Measurements from ENCODE around the gene OR2T27. TPM values are rescaled to one million over a fixed set of nuclear protein-coding genes. Genes with fewer than 3 reads are reported as not detected.
A peak's percentile ranks its signal among the peaks of the same experiment; 100 is the strongest.

The OR2T27 gene
- total RNA-seq, 3 donors from 2014 or later, result not detected

DNA sequence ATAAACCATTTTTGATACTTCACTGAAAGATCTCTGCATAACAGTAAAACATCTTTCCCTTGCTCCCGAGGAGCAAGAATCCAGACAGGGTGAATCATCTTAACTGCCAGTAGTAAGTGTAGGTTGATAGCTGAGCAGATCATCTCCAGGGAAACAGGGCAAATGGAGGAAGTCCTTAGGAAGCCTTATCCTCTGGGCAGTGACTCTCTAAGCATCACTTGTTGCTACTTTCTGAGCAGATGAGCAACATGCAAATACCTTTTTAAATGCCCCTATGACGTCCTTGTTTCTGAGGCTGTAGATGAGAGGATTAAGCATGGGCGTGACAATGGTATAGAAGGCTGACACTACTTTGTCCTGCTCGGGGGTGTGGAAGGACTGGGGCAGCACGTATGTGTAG is 29.4 kb downstream of the OR2T27 start:
- H3K36me3 ChIP-seq, result no peaks in the 10 kb centered on the region
- no peak for DNase-seq (ENCODE audit: low spot score in 2 of 2)
- H3K9me3 ChIP-seq, result no peaks in the 10 kb centered on the region

DNA sequence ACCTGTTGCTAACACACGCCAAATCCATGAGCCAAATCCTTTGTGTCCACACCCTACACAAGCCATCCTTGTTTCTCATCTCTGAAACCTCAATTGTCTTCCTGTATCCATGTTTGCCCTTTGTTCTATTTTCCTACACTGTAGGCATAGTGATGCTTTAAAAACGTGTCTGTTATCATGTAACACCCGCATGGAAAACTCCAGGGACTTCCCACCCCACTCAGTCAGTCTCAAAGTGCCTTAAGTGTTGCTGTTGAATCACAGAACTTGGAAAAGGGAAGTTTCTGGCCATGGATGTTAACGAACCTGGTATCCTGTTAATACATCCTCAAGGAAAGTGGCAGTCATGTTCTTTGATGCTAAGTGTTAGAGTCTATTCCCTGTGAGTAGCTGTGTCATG is 30.2 kb downstream of the OR2T27 start:
- H3K9me3 ChIP-seq, result no peaks in the 10 kb centered on the region
- TF ChIP-seq POLR2A (IDR thresholded peaks at IDR 0.05) (no peak), POLR2AphosphoS5 (IDR thresholded peaks at IDR 0.05) (no peak)
- TF ChIP-seq, protein P1, sequence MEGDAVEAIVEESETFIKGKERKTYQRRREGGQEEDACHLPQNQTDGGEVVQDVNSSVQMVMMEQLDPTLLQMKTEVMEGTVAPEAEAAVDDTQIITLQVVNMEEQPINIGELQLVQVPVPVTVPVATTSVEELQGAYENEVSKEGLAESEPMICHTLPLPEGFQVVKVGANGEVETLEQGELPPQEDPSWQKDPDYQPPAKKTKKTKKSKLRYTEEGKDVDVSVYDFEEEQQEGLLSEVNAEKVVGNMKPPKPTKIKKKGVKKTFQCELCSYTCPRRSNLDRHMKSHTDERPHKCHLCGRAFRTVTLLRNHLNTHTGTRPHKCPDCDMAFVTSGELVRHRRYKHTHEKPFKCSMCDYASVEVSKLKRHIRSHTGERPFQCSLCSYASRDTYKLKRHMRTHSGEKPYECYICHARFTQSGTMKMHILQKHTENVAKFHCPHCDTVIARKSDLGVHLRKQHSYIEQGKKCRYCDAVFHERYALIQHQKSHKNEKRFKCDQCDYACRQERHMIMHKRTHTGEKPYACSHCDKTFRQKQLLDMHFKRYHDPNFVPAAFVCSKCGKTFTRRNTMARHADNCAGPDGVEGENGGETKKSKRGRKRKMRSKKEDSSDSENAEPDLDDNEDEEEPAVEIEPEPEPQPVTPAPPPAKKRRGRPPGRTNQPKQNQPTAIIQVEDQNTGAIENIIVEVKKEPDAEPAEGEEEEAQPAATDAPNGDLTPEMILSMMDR (IDR thresholded peaks at IDR 0.05), result no peak
- intact Hi-C loops (cut with DNase I; ENCODE audit: low total_unique reads), result no loop called here
- no peak overlapping the region for H3K4me3 ChIP-seq
- no peaks in the 10 kb centered on the region for H3K27me3 ChIP-seq
- no peak for DNase-seq (ENCODE audit: low spot score in 2 of 2)
- H3K27ac ChIP-seq, result no peak overlapping the region
- no peaks in the 10 kb centered on the region for H3K4me1 ChIP-seq
- no peaks in the 10 kb centered on the region for H3K36me3 ChIP-seq

More for the DNA sequence above, 29.4 kb downstream of the OR2T27 start:
- intact Hi-C loops (cut with DNase I; ENCODE audit: low total_unique reads), result no loop called here
- Histone ChIP-seq H3K27me3 (no peaks in the 10 kb centered on the region), H3K27ac (no peak overlapping the region), H3K4me3 (no peak overlapping the region), H3K4me1 (no peaks in the 10 kb centered on the region)
- TF ChIP-seq, protein P1 (IDR thresholded peaks at IDR 0.05), result no peak
- TF ChIP-seq POLR2A (IDR thresholded peaks at IDR 0.05) (no peak), POLR2AphosphoS5 (IDR thresholded peaks at IDR 0.05) (no peak)

DNA sequence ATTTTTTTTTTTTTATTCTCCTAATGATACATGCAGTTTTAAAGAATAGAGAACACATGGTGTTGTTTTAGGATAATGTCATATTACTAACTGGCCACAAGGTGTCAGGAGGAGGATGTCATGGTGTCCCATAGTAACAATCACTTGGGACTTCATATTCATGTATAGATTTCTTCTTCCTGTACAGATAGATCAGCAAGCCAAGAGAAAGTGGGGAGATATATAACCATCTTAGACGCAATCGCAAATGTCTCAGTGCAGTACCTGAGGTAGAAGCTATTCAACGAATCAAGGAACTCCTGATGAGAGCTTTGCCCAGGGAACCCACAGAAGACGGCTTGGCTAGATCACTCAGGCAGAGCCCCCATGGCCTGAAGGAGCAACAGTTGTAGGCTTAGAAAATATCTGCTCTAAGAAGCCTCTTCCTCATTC is 32.7 kb downstream of the OR2T27 start:
- H3K4me3 ChIP-seq, result no peak overlapping the region
- H3K27me3 ChIP-seq, result no peaks in the 10 kb centered on the region
- intact Hi-C loops (cut with DNase I; ENCODE audit: low total_unique reads), result no loop called here
- no peak overlapping the region for H3K27ac ChIP-seq
- no peaks in the 10 kb centered on the region for H3K36me3 ChIP-seq
- TF ChIP-seq POLR2A (IDR thresholded peaks at IDR 0.05) (no peak), POLR2AphosphoS5 (IDR thresholded peaks at IDR 0.05) (no peak)
- TF ChIP-seq, protein P1 (IDR thresholded peaks at IDR 0.05), result peak in 2 of 3 donors; percentile 32 to 63
- no peak for DNase-seq (ENCODE audit: low spot score in 2 of 2)
- H3K9me3 ChIP-seq, result no peaks in the 10 kb centered on the region
- H3K4me1 ChIP-seq, result no peaks in the 10 kb centered on the region

DNA sequence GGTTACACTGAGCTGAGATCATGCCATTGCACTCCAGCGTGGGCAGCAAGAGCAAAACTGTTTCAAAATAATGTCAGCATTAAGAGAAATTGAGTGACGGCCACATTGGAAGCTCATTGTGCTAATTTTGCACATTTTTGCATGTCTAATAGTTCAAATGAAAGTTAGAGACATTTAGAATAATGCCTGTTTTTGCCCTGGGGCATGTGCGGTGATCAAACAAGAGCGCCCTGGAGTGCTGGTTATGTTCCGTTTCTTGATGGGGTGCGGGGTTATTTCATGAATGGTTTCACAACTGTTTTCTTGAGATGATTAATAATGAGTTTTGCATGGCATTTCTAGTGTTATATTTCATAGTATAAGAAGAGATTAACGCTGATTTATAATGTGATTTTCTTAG is 33.6 kb downstream of the OR2T27 start:
- Histone ChIP-seq H3K4me1 (no peaks in the 10 kb centered on the region), H3K27me3 (no peaks in the 10 kb centered on the region), H3K27ac (no peak overlapping the region), H3K9me3 (no peaks in the 10 kb centered on the region), H3K4me3 (no peak overlapping the region), H3K36me3 (no peaks in the 10 kb centered on the region)
- TF ChIP-seq POLR2AphosphoS5 (IDR thresholded peaks at IDR 0.05) (no peak), POLR2A (IDR thresholded peaks at IDR 0.05) (no peak)
- TF ChIP-seq, protein P1 (IDR thresholded peaks at IDR 0.05), result no peak
- intact Hi-C loops (cut with DNase I; ENCODE audit: low total_unique reads), result no loop called here
- no peak for DNase-seq (ENCODE audit: low spot score in 2 of 2)

DNA sequence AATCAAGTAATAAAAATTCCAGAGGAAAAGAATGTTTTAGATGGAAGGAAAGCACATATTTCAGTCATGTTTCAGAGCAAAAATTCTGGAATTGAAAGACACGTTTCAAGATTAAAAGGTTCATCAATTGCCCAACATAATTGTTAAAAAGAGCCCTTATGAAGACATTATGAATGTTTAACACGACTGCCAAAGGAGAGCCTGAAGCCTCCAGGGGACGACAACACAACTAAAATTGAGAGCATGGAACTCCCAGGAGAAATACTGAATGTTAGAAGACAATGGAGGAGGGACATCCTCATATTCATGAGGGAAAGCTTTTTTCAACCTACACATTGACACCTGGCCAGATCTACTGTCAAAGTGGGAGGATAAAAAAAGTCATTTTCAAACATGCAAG is 36.5 kb downstream of the OR2T27 start:
- intact Hi-C loops (cut with DNase I; ENCODE audit: low total_unique reads), result no loop called here
- no peaks in the 10 kb centered on the region for H3K27me3 ChIP-seq
- DNase-seq (ENCODE audit: low spot score in 2 of 2), result peak; percentile 23 to 54

More for the DNA sequence above, 36.5 kb downstream of the OR2T27 start:
- Histone ChIP-seq H3K9me3 (no peaks in the 10 kb centered on the region), H3K27ac (no peak overlapping the region), H3K4me1 (no peaks in the 10 kb centered on the region), H3K4me3 (no peak overlapping the region), H3K36me3 (no peaks in the 10 kb centered on the region)
- no peak for TF ChIP-seq POLR2A (IDR thresholded peaks at IDR 0.05)
- TF ChIP-seq, protein P1 (IDR thresholded peaks at IDR 0.05), result peak in 2 of 3 donors; percentile 22 to 39
- TF ChIP-seq POLR2AphosphoS5 (IDR thresholded peaks at IDR 0.05), result no peak

All from breast epithelium (tissue), 4 donors.